Nasal cavity respiratory epithelium epithelial cell of viscerocranial mucosa (primary cell): Measurements from ENCODE around the gene TGIF2LY. TPM values are rescaled to one million over a fixed set of nuclear protein-coding genes. Genes with fewer than 3 reads are reported as not detected.

Experiments used
- total RNA-seq: library from RNA; depleted of rRNA; stranded (reverse); fragments of >200 nt; gene quantifications from 2 replicates; pipeline ENCODE4 v1.2.3, GENCODE V29; 2014

The TGIF2LY gene
- total RNA-seq = not detected in 2 replicates

GRCh38 chrY:3578767-3579166, at the start of gene TGIF2LY:
Gene TGIF2LY, plus strand, starts transcription at chrY:3579067. Its CDS starts 178 bp downstream, at chrY:3579245.

